HG03571 (cell line): ENCODE results near the gene RETREG3.
A peak's percentile ranks its signal among the peaks of the same experiment; 100 is the strongest.

Experiments
- ATAC-seq: cut with Tn5 transposase; IDR thresholded peaks from one replicate; pipeline ENCODE4 v1.9.1; 2021; ENCODE audit not compliant: unreplicated experiment

RETREG3 gene

GRCh38 chr17:42536372-42537155, 72.6 kb downstream of the RETREG3 start:
- ATAC-seq, result peak; percentile 59

- peak; percentile 67 for ATAC-seq
Observed at GRCh38 chr17:42536048-42536371, 73.2 kb downstream of the RETREG3 start, which contains the start of gene NAGLU. NAGLU (plus strand) TSS chr17:42536241; CDS start chr17:42536273, 32 bp downstream.

GRCh38 chr17:42535155-42536047, 73.8 kb downstream of the RETREG3 start:
- no peak for ATAC-seq

- ATAC-seq, result no peak
Observed at GRCh38 chr17:42531455-42532354, 77.5 kb downstream of the RETREG3 start.

GRCh38 chr17:42530952-42531454, 78.2 kb downstream of the RETREG3 start:
- ATAC-seq, result no peak
